Stimulated activated CD8-positive, alpha-beta memory T cell treated with anti-CD3 and anti-CD28 coated beads, Interleukin-4, amount 100 ng/mL, for 1 hour (primary cell): ENCODE measurements around the gene TNFRSF12A.

Experiments used
- DNase-seq, 2 donors: peaks; one replicate each; pipeline ENCODE4 v3.0.0-alpha.2; 2020; ENCODE audit warnings: low read depth in 2 of 2, low spot score in 1 of 2

Gene TNFRSF12A

GRCh38 chr16:3025032-3026002, 5.1 kb downstream of the TNFRSF12A start:
- no peak for DNase-seq

GRCh38 chr16:3026003-3026378, 5.8 kb downstream of the TNFRSF12A start:
- DNase-seq = no peak

GRCh38 chr16:3026609-3027488, 6.7 kb downstream of the TNFRSF12A start:
- no peak for DNase-seq

- DNase-seq = no peak
Observed at GRCh38 chr16:3027489-3027795, 7.3 kb downstream of the TNFRSF12A start.

GRCh38 chr16:3027983-3028715, 8.0 kb downstream of the TNFRSF12A start:
- DNase-seq = peak; percentile 72 to 73

- DNase-seq = no peak
Observed at GRCh38 chr16:3028716-3029319, 8.7 kb downstream of the TNFRSF12A start.

- DNase-seq = no peak
Observed at GRCh38 chr16:3029491-3030221, 9.5 kb downstream of the TNFRSF12A start.

GRCh38 chr16:3030222-3031212, 10.3 kb downstream of the TNFRSF12A start:
- DNase-seq = no peak

GRCh38 chr16:3032624-3033023, 12.5 kb downstream of the TNFRSF12A start:
- DNase-seq = no peak

- no peak for DNase-seq
Observed at GRCh38 chr16:3035289-3035971, 15.3 kb downstream of the TNFRSF12A start.

- no peak for DNase-seq
Observed at GRCh38 chr16:3035972-3036725, 16.0 kb downstream of the TNFRSF12A start.

GRCh38 chr16:3036726-3037315, 16.7 kb downstream of the TNFRSF12A start, which contains the start of gene BICDL2:
Gene BICDL2, minus strand, starts transcription at chr16:3036944. Its CDS starts 1,448 bp downstream, at chr16:3035496.
- DNase-seq = no peak

GRCh38 chr16:3038256-3038655, 18.1 kb downstream of the TNFRSF12A start:
- no peak for DNase-seq

- no peak for DNase-seq
Observed at GRCh38 chr16:3038896-3039295, 18.7 kb downstream of the TNFRSF12A start.

- no peak for DNase-seq
Observed at GRCh38 chr16:3042376-3042775, 22.2 kb downstream of the TNFRSF12A start.

- DNase-seq = no peak
Observed at GRCh38 chr16:3044708-3045107, 24.5 kb downstream of the TNFRSF12A start.
